Peyer's patch (tissue), 4 donors: Measurements from ENCODE around the gene GPR87.

ENCODE experiments used
- POLR2A ChIP-seq, 2 donors: fragments of 450-650 bp; IDR thresholded peaks; one replicate each; pipeline ENCODE4 v1.5.1; 2017; ENCODE audit warnings: antibody characterized with exemption in 2 of 2, mild to moderate bottlenecking in 2 of 2, moderate library complexity in 2 of 2
- TF ChIP-seq, protein P1 (sequence below), 6 experiments: fragments of 450-650 bp in 4 of 6; fragments of 200-600 bp in 2 of 6; sonication (generic) in 1 of 6; IDR thresholded peaks; one replicate each; pipeline ENCODE4 v1.5.1; 2017 to 2019; ENCODE audit warnings: antibody characterized with exemption in 6 of 6, mild to moderate bottlenecking in 3 of 6, moderate library complexity in 1 of 6

DNA sequence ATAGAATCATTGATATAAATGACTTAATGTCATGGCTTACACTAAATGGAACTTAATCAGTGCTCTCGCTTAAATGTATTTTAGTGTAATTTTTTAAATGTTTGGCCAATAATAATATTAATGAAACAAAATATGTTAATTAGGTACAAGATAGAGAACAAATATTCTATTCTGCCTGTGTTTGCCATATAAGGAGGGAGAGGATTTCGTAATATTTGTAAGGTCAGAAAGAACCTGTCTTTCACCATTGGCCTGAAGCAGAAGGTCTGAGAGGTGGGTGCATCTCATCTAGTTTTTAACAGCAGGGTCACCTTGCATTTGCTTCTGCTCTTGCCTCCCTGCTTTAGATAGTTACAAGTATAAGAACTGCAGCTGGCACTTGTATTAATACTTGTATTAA is 2.5 kb downstream of the GPR87 start:
- TF ChIP-seq, protein P1, sequence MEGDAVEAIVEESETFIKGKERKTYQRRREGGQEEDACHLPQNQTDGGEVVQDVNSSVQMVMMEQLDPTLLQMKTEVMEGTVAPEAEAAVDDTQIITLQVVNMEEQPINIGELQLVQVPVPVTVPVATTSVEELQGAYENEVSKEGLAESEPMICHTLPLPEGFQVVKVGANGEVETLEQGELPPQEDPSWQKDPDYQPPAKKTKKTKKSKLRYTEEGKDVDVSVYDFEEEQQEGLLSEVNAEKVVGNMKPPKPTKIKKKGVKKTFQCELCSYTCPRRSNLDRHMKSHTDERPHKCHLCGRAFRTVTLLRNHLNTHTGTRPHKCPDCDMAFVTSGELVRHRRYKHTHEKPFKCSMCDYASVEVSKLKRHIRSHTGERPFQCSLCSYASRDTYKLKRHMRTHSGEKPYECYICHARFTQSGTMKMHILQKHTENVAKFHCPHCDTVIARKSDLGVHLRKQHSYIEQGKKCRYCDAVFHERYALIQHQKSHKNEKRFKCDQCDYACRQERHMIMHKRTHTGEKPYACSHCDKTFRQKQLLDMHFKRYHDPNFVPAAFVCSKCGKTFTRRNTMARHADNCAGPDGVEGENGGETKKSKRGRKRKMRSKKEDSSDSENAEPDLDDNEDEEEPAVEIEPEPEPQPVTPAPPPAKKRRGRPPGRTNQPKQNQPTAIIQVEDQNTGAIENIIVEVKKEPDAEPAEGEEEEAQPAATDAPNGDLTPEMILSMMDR (IDR thresholded peaks at IDR 0.05), result no peak
- TF ChIP-seq POLR2A (IDR thresholded peaks at IDR 0.05), result no peak
